T-helper 2 cell treated with Interferon-gamma antibody and Interleukin-4, amounts not matched to agents 100 ng/mL and 5 ng/mL, for 36 hours (primary cell): ENCODE results near the gene GATA2. TPM values are rescaled to one million over a fixed set of nuclear protein-coding genes. Genes with fewer than 3 reads are reported as not detected.

Experiments
- intact Hi-C: fragments of 100-400 bp; cut with micrococcal nuclease; formaldehyde crosslinking; loops from one replicate; pipeline ENCODE4 v1.15.1; 2023
- total RNA-seq: library from RNA; stranded (reverse); gene quantifications from 2 replicates; pipeline ENCODE4 v1.2.3, GENCODE V29; 2022

The GATA2 gene
- total RNA-seq, 1 donor from 2014 or later, result not detected

DNA sequence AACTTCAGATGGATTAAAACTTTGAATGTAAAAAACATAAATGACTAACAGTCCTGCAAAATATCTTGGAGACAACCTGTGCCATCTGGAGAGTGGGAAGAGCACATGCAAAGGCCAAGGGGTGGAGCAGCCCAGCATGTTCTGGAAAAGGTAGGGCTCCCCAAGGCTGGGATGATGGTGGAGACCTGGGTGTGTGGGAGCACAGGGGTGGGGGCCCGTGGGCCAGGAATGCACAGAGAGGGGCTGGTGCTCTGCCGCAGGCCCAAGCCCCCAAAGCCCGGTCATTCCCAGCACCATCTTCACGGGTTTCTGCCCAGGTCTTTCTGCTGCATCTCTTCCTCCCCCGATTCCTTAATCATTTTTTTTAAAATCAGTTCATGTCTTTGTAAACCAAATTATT is 9.7 kb upstream of the GATA2 start:
- intact Hi-C loops, result no loop called here

DNA sequence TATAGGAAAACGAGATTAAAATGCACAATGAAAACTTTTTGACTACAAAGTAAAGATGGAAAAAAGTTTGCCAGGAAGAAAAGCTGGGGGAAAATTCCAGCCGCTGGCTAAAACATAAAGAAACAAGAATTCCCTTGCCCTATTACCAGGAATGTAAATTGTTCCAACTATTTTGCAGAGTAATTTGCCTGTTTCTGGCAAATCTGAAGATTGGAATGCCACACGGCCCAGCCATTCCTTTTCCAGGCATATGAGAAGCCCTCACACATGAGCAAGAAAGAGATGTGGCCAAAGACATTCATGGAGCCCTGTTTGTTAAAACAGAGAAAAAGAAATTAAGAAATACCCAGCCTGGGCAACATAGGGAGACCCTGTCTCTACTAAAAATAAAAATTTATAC is 8.4 kb upstream of the GATA2 start:
- intact Hi-C loops, result no loop called here

DNA sequence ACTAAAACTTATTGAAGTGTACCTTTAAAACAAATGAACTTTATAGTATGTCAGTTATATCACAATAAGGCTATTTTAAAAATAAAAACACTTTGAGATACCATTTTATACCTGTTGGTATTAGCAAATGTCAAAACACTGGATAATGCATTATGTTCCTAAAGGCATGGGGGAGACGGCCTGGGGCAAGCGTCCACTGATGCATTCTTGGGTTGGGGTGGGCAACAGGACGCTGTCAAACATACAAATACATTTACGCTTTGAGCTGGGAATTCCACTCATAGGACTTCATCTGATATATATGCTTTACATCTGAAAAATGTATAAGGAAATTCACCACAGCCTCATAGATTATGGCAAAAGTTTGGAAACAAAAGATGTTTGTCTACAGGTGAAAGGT is 7.6 kb upstream of the GATA2 start:
- intact Hi-C loops, result no loop called here

- intact Hi-C loops, result loop anchor here (2.0 to 10.0 kb wide), 3 partner anchors 108 to 495 kb away; partner anchors contain the start of gene CFAP92
Observed at GRCh38 chr3:128499724-128500275, 6.8 kb upstream of the GATA2 start.

GRCh38 chr3:128498901-128499530 is 6.0 kb upstream of the GATA2 start:
- intact Hi-C loops, result loop anchor here (2.0 to 10.0 kb wide), 3 partner anchors 108 to 496 kb away; partner anchors contain the start of gene CFAP92

- intact Hi-C loops, result loop anchor here (2.0 to 10.0 kb wide), 3 partner anchors 109 to 497 kb away; partner anchors contain the start of gene CFAP92
Observed at GRCh38 chr3:128498127-128498626, 5.2 kb upstream of the GATA2 start.

DNA sequence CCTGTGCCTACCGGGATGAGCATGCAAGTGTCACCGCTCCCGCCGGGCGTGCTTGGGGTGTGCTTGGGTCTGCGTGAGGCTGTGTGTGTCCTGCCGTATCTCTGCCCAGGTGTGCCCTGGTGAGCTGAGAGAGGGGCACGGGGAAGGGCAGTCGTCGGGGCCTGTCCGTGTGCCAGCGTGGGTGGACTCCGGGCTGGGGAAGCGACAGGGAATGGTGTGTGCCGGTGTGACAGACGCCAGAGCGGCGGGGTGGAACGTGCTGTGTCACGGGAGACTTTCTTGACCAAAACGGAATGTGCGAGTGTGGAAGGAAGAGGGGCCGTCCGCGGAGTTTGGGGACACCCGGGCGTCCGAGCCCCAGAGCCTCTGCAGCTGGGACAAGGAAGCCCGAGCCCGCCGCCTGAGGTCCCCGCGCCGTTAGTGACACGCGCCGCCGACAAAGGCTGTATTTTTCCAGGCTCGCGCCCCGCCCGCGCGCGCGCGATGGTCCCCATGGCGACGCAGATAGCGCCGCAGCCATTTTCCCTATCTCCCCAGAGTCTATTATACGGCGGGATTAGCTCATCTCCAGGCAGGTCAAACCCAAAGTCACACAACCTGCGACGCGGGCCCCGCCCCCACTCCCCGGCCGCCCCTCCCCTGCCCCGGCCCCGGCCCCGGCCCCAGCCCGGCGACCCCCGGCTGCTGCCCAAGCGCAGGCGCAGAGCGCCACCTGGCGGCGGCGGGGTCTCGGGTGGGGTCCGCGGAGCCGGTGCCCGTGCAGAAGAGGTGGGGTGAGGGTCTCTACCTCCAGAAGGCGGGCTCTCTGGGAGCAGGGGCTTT is 4.5 kb upstream of the GATA2 start:
- intact Hi-C loops, result loop anchor here (1.0 to 10.0 kb wide), 5 partner anchors 71 to 497 kb away; partner anchors contain the start of gene CFAP92

- intact Hi-C loops, result loop anchor here (1.0 to 10.0 kb wide), 4 partner anchors 70 to 498 kb away; partner anchors contain the start of gene CFAP92
Observed at GRCh38 chr3:128496602-128497304, 3.8 kb upstream of the GATA2 start.

GRCh38 chr3:128496019-128496601 is 3.1 kb upstream of the GATA2 start:
- intact Hi-C loops, result loop anchor here (5.0 to 10.0 kb wide), 2 partner anchors 111 to 499 kb away; partner anchors contain the start of gene CFAP92

DNA sequence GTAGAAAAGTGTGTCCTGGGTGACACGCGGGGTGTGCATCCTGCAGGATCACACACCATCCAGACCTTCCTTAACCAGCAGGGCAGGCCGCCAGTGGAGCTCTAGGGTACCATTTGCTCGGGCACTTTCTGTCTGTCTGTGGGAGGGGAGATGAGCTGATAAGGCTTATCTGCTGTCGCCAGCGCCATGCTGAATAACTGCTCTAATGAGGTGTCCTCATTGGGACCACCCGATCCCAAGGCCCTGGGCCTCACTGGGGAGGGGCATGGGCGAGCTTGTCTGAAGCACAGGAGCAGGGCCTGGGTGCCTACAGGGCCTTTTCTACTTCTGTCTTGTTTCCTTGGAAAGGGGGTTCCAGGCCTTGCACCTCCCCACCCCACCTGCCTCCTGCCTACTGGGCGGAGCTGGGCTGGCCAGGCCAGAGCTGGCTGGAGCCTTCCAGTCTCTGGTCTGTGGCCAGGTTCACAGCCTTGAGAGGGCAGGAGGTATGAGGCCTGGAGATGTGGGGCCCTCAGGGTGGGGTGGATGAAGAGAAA is 2.5 kb upstream of the GATA2 start:
- intact Hi-C loops, result loop anchor here (5.0 to 10.0 kb wide), 2 partner anchors 112 to 499 kb away; partner anchors contain the start of gene CFAP92

DNA sequence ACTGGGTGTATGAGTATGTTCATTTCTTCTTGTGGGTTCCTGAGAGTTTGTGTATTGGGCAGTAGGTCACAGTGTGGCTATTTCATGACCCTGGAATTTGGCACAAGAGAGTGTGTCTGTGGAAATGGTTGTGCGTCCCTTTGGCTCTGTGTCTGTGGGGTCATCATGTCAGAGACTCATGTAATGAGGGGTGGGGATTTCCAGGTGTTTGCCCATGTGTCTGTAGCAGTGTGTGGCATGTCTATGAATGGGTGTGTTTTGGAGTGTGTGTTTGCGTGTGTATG is 1.3 kb upstream of the GATA2 start:
- intact Hi-C loops, result loop anchor here (10.0 kb wide), 1 partner anchor 500 kb away; the partner anchor contains the start of gene CFAP92

DNA sequence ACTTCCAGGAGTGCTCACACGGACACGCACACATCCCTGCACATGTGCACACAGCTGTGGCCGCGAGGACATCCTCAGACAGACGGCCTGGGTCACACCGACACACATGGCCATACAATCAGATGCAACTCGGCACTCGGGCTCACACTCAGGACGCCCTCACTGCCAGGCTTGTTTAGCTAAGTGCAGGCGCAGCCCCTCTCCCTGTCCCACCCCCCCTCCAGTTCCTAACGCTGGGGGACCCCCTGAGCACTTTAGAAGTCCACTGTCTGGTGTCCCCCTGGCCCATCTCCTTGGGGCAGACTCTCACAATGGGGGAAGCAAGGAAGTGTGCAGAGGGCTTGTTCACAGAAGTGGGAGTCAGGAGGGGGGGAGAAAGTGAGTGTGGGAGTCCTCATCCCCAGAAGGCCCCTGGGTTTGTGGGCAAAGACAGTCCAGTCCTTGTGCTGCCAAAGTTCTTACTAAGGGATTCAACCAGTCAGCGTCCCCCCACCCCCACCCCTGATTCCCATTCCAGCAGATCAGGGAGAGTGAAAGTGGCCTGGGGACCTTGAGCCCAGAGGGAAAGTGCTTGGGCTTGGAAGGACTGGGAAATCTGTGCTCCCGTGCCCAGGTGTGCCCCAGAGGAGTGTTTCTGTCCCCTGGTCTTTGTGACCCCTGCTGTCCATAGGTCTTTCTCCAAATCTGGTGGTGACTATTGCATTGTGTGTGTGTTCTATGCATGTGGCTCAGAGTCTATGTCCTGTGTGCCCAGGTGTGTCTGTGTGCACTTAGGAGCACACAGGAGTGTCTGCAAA is 767 bp upstream of the GATA2 start:
- intact Hi-C loops, result loop anchor here (10.0 kb wide), 1 partner anchor 501 kb away; the partner anchor contains the start of gene CFAP92

DNA sequence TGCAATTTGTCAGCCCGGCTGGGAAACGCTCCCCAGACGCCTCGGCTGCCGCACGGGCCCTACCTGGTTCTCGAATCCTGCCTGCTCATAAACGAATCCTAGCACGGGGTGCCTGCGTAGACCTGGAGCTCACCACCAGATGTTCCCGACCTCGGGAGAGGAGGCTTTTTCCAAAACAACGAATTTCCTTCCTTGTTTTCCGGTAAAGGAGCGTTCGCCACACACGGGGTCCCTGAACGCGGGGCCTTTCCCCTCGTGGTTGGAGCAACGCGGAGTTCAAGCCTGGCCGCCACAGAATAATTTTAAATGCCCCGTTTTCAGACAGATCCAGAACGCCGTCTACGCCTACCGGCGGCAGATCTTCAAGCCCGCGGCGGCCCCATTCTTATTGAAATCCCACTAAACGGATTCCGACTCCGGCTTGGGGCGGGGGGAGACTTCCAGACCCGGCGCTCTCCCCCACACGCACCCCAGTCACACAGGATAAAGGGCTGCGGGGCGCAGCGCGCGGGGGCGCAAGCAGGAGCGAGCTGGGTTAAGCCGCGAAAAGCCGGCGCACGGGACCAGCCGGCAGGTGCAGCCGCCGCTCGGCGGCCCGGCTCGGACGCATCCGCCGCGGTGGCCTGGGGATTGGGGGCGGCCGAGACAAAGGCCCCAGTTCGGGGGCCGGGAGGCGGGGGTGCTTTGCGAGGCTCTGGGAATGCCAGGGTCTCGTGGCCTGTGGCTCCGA is 895 bp downstream of the GATA2 start:
- intact Hi-C loops, result loop anchor here (10.0 kb wide), 1 partner anchor 503 kb away; the partner anchor contains the start of gene CFAP92

GRCh38 chr3:128491691-128491940 is 1.4 kb downstream of the GATA2 start:
- intact Hi-C loops, result loop anchor here (10.0 kb wide), 1 partner anchor 503 kb away; the partner anchor contains the start of gene CFAP92

- intact Hi-C loops, result loop anchor here (10.0 kb wide), 1 partner anchor 504 kb away; the partner anchor contains the start of gene CFAP92
Observed at GRCh38 chr3:128490915-128491690, 1.9 kb downstream of the GATA2 start.

- intact Hi-C loops, result loop anchor here (10.0 kb wide), 1 partner anchor 504 kb away; the partner anchor contains the start of gene CFAP92
Observed at GRCh38 chr3:128490650-128490914, 2.4 kb downstream of the GATA2 start.

DNA sequence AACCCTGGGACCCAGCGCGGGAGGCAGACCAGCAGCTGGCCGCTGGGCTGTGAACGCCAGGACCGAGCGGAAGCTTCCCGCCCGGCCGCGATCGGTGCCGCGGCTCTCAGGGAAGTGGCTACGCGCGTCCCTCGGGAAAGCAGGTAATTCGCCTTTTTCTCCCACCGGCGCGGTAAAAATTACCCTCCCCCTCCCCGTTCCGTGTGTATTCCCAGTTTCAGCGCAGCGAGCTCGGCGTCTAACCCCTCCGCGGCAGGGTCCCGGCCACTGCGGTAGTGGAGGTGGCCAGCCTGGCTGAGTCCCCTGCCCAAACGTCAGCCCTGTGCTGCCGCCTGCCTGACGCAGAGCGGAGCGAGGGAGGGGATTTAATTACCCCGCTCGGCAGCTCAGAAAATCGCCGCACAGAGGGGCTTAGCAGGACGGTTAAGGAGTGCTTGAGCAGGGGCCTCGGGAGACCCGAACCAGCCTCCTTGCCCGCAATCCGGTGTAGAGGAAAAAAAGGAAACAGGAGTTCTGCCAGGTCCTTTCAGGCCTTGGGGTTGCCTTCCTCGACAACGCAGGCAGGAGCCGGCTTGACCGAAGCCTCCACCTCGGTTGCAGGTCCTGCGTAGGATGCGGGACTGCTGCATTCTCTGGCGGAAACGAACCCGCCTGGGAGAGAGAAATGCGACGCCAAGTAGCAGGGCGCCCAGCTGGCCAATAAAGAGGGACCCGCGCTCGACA is 2.9 kb downstream of the GATA2 start:
- intact Hi-C loops, result loop anchor here (10.0 kb wide), 1 partner anchor 505 kb away; the partner anchor contains the start of gene CFAP92

DNA sequence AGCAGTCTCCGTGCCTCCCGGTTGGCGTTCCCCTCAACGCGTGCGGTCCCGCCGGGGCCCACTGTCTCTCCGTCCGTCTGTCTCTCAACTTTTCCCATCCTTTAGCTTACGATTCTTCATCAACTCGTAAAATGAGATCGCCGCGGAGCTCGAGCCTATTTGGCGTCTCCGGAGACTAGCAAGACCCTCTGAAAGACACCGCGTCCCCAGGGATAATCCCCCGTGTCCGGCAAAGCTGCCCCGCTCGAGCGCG is 3.4 kb downstream of the GATA2 start:
- intact Hi-C loops, result no loop called here
